Measurements from ENCODE around the gene ZNF689.

ZNF689 gene

DNA sequence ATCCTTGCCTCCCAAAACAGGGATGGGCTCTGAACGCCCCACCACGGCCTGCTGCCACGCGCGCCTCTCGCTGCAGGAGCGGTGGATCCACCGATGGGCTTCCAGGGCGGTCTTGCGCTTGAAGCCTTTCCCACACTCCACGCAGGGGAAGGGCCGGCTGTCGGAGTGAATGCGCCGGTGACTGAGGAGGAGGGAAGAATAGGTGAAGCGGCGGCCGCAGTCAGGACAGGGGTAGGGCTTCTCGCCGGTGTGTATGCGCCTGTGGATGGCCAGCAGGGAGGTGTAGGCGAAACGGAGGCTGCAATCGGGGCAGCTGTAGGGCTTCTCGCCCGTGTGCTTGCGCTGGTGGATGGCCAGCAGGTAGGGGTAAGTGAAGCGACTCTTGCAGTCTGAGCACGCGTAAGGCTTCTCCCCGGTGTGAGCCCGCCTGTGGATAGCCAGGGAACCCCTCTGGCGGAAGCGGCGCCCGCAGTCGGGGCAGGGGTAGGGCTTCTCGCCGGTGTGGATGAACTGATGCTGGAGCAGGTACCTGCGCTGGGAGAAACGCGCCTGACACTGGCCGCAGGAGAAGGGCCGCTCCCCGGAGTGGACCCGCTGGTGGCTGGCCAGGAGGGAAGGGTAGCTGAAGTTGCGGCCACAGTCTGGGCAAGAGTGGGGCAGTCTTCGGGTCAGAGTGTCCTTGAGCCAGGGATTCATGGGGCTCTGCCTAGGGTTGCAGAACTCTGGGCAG, 27.4 kb downstream of the ZNF689 start:
- DNase-seq (ENCODE audit: low read depth, low spot score) = no peak
- ChIA-PET POLR2A (interaction anchor here (1.4 kb wide), 1 partner anchor 11 kb away, joined by 4 read pairs; the partner anchor contains the start of gene ZNF688), CTCF (interaction anchor here (1.3 to 5.4 kb wide), 3 partner anchors 10 to 48 kb away, joined by 3 to 30 read pairs (median 5); no protein-coding TSS in a partner anchor)
- no peak overlapping the region for H3K4me3 ChIP-seq (ENCODE audit: low read depth, low read length)
- TF ChIP-seq CTCF (IDR thresholded peaks at IDR 0.05; ENCODE audit: insufficient read depth, low read length, missing control alignments) = no peak

- CTCF ChIA-PET = interaction anchor here (1.0 to 1.5 kb wide), 3 partner anchors 9 to 152 kb away, joined by 3 to 5 read pairs (median 3); partner anchors contain the start of gene DCTPP1
- POLR2A ChIA-PET = interaction anchor here (0.6 to 1.4 kb wide), 2 partner anchors 10 to 49 kb away, joined by 3 to 4 read pairs; partner anchors contain the start of gene ZNF688
- H3K4me3 ChIP-seq (ENCODE audit: low read depth, low read length) = no peak overlapping the region
- DNase-seq (ENCODE audit: low read depth, low spot score) = no peak
- TF ChIP-seq CTCF (IDR thresholded peaks at IDR 0.05; ENCODE audit: insufficient read depth, low read length, missing control alignments) = no peak
Observed at GRCh38 chr16:30581457-30581856, 28.7 kb downstream of the ZNF689 start.

GRCh38 chr16:30574678-30575077, 35.5 kb downstream of the ZNF689 start:
- no peak for DNase-seq (ENCODE audit: low read depth, low spot score)
- POLR2A ChIA-PET = no interaction called here
- TF ChIP-seq CTCF (IDR thresholded peaks at IDR 0.05; ENCODE audit: insufficient read depth, low read length, missing control alignments) = no peak
- no peak overlapping the region for H3K4me3 ChIP-seq (ENCODE audit: low read depth, low read length)
- CTCF ChIA-PET = interaction anchor here (0.9 to 1.4 kb wide), 2 partner anchors 13 to 39 kb away, joined by 3 to 4 read pairs; no protein-coding TSS in a partner anchor

DNA sequence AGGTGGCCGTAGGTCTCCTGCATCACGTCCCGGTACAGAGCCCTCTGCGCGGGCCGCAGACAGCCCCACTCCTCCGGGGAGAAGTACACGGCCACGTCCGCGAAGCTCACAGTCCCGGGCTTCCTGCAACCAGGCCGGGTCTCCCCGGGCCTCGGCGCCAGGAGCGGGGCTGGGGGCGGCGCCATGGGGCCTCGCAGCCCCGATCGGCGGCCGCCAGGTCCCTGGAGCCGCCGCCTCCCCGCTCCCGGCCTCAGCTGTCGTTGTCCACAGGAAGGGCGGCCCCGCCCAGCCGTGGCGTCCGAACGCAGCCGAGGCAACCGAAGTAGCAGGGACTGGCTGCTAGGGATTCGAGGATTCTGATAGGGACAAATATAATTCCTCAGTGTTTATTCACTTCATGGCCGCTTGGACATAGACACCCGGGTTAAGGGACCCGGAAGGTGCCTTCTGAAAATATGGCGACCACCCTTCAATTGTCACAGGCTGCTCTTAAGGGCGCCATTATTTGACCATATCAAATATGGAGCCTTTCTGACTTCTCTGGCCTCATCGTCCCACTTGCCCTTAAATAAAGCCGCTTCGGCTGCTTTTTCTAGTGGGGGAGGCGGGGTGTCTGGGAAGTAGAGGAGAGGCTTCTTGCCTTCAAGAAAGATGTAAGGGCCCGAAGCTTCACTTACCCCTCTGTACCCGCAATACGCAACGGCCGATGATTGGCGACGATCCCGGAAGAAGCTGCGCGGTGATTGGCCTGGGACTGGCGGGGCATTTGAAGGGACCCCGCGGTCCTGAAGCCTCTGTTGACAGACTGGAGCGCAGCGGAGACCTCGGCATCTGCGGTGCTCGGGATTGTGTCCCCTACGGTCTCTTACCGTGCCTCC, 38.5 kb downstream of the ZNF689 start, which contains the start of gene ZNF688:
ZNF688 (minus strand) TSS at position 270 of the 878 bp plus-strand sequence; CDS start at position 185, 85 bp downstream.
- no peak for TF ChIP-seq CTCF (IDR thresholded peaks at IDR 0.05; ENCODE audit: insufficient read depth, low read length, missing control alignments)
- DNase-seq (ENCODE audit: low read depth, low spot score) = peak; percentile 89
- peak within 1 kb of the TSS; percentile 68 for H3K4me3 ChIP-seq (ENCODE audit: low read depth, low read length)
- ChIA-PET POLR2A (interaction anchor here (0.6 to 2.4 kb wide), 6 partner anchors 10 to 79 kb away, joined by 3 to 23 read pairs (median 4); partner anchors contain the start of genes PRR14, ZNF747, ZNF764 and ZNF785), CTCF (interaction anchor here (0.8 to 2.4 kb wide), 13 partner anchors 10 to 142 kb away, joined by 3 to 8 read pairs (median 4); partner anchors contain the start of genes DCTPP1, PRR14 and ZNF764)

- no peak for TF ChIP-seq CTCF (IDR thresholded peaks at IDR 0.05; ENCODE audit: insufficient read depth, low read length, missing control alignments)
- peak overlapping the region; percentile 68 for H3K4me3 ChIP-seq (ENCODE audit: low read depth, low read length)
- ChIA-PET POLR2A (interaction anchor here (1.7 to 2.4 kb wide), 3 partner anchors 13 to 36 kb away, joined by 4 to 23 read pairs (median 6); partner anchors contain the start of genes ZNF747, ZNF764 and ZNF785), CTCF (interaction anchor here (0.8 to 2.4 kb wide), 6 partner anchors 12 to 121 kb away, joined by 3 to 8 read pairs (median 5); partner anchors contain the start of genes PRR14 and ZNF764)
- no peak for DNase-seq (ENCODE audit: low read depth, low spot score)
Observed at GRCh38 chr16:30570636-30571444, 39.3 kb downstream of the ZNF689 start.
